GM19328 (cell line): ENCODE data around the gene RPS6KA2.
A peak's percentile ranks its signal among the peaks of the same experiment; 100 is the strongest.

Source experiments
- ATAC-seq: cut with Tn5 transposase; IDR thresholded peaks from one replicate; pipeline ENCODE4 v1.9.1; 2021; ENCODE audit warnings: mild to moderate bottlenecking, moderate library complexity; ENCODE audit not compliant: unreplicated experiment

Gene RPS6KA2

DNA sequence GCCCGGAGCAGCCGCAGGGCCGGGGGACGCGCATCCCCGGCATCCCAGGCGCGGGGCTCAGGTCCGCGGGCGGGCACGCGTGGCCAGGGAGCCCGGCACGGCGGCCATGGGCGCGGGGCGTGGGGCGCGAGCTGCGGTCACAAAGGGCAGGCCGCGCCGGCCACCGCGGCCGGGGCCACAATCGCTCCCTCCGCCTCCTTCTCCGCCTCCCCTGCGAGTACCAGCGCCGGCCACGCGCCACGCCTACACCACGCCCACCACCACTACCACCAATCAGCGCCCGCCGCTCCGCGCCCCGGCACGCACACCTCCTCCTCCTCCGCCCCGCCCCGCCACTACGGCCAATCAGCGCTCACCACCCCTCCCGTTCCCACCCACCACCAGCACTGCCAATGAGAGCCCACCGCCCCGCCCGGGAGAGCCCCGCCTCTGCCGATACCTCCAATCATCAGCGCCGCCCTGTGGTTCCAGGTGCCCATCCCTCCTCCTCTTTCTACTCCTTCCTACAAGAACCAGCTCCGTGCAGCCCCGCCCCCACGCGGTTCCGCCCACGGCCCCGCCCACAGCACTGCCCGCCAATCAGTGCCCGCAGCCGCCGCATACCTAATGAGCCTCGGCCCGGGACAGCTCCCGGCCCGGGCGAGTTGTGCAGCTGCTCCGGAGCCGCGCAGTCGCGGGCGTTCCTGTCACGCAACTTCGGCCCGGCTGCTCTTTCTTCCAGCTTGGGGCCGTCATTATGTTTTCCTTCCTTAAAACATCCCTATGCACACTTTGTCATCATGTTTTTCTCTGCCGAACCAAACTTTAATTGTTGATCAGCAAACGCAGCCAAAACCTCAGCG is at the start of gene RPS6KA2:
Gene RPS6KA2 (minus strand): TSS at position 219 of the 842 bp plus-strand sequence. CDS start 232 bp downstream, outside the sequence.
- ATAC-seq, result peak; percentile 90

DNA sequence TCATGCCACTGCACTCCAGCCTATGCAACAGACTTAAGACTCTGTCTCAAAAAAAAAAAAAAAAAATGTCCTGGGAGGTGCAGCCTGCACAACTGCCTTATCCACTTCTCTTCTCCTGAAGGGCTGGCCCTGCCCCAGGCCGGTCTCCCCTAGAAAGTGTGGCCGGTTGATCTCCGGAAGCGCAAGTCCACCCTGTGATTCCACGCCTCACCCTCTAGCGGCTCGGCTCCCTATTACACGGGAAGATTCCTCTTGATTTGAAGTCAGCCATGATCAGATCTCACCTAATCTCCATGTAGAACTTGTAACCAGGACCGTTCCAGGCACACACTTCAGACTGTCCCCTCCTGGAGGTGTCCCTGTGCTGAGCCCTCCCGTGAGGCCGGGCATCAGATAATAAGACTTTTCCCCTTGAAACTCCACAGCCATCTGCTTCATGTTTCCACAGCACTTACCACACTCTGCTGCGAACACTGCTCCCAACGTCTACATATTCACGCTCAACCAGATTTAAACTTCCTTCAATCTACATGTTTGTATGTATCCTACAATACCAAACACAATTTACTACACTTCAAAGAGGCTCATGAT is 49.3 kb upstream of the RPS6KA2 start:
- ATAC-seq, result no peak

DNA sequence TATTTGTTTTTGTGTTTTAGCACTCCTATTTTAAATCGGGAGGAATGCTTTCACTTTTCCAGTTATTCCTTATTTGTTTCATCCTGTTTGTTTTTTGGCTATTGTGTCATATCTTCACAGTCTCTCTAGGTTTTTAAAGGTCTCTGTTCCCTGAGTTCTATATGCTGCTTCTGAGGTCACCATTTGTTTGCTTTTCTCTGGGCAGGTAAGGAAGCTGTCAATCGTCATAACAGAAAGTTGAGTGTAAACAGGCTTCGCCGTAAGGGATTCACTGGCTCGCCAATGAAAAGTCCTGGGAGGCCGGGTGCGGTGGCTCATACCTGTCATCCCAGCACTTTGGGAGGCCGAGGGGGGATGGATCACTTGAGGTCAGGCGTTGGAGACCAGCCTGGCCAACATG is 48.7 kb upstream of the RPS6KA2 start:
- no peak for ATAC-seq

DNA sequence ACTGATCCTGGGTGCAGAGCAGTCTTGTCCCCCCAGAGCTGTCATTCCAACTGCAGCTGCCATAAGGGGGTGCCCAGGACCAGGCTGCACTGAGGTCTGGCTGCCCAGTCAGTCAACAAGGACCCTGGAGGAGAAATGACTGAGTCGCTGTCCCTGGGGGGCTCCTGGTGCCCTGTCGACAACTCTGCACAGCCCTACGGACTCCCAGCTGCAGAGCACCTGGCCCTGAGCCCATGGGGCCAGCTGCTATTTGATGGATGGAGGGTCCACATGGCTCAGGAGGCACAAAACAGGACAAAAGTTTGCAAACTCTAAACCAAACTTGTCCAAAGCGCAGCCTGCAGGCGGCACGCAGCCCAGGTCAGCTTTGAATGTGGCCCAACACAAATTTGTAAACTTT is 46.3 kb upstream of the RPS6KA2 start:
- ATAC-seq, result no peak

DNA sequence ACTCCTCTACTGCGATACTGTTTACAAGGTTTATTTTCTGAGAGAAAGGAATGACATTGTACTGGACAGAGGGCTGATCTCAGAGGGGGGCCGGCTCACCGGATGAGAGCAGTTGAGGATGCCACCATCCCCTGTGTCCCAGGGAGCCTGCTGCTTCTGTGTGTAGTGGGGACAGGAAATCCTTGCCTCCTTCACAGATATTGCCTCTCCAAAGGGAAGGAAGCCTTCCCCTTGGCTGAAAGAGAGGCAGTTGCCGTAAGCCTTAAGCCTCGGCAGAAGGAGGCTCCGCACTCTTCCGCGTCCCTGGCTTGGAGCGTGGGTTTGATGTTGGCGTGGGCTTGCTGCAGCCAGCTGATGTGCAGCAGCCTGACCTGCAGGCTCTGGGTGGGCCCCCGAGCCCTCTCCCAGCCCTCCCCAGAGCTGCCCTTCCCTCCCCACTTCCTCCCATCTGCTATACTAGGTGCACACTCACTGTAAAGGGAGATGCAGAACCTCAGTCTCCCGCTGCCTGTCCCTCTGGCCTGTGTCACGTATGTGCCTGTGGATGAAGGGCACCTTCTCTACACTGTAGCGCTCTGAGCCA is 45.7 kb upstream of the RPS6KA2 start:
- no peak for ATAC-seq

DNA sequence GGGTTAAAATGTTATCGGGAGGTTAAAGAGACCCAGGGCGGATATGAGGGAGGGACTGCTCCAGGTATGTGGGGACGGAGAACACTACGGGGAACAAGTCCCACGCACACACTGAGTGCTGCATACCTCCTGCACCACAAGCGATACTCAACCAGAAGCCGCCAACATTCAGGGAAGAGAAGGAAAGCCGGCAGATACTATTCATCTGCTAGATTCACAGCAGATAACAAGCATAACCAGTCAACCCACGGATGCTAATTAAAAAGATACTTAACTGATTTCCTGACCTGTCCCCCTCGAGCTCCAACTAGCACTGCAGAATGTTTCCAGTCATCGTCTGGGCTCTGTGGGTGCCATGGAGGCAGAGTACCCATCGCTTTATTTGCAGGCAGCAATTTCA is 45.1 kb upstream of the RPS6KA2 start:
- no peak for ATAC-seq

DNA sequence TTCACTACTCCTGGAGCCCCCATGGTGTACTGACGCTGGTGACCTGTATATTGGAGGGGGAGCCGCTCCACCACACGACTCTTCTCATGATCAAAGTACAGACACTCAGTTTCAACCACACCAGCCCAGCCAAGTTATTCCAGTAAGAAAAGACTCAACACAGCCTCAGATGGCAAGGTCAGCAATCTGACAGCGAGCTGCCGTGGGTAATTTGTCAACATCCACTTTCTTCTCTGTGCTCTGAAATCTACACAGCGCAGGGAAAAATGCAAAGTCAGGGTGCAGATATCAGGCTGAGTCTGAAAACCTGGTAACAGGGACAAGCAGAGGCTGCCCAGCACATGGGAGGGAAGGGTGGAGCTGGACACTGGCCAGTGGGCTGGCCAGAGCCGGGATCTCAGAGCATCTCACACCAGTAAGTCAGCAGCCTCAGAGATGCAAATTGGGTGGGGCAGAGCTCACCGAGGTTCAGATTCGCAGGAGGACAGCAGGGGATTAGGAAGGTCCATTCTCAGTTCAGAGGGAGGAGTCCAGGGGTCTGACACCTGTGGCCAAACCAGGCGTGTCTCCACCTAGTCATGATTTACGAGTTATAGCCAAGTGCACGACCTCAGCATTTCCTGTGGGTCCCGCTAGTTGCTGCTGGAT is 44.5 kb upstream of the RPS6KA2 start:
- no peak for ATAC-seq

DNA sequence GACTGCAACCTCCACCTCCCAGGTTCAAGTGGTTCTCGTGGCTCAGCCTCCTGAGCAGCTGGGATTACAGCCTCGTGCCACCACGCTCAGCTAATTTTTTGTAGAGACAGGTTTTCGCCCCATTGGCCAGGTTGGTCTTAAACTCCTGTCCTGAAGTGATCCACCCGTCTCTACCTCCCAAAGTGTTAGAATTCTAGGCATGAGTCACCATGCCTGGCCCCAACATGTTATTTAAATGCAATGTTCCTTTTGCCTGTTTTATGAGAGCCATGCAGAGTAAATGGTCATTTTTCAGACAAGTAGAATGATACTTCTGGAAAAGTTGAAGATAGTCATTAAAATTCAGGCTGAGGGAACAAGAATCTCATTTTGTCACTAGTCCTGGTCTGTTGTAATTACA is 43.8 kb upstream of the RPS6KA2 start:
- ATAC-seq, result no peak

DNA sequence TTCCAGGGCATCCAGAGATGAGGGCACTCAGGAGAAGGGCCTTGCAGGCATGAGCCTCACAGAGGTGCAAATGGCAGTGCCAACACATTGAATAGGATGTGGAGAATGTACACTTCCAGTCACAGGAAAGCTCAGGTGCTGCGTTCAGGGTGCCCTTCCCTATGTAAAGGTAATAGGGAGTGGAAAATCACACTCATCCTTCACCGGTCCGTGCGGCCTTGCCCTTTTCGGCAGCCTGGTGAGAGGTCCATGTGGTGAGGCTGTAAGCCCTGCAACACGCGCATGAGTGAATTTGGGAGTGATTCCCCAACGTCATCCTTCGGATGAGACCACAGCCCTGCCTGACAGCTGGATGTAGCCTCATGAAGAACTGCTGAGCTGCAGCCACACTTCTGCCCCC is 43.0 kb upstream of the RPS6KA2 start:
- no peak for ATAC-seq

DNA sequence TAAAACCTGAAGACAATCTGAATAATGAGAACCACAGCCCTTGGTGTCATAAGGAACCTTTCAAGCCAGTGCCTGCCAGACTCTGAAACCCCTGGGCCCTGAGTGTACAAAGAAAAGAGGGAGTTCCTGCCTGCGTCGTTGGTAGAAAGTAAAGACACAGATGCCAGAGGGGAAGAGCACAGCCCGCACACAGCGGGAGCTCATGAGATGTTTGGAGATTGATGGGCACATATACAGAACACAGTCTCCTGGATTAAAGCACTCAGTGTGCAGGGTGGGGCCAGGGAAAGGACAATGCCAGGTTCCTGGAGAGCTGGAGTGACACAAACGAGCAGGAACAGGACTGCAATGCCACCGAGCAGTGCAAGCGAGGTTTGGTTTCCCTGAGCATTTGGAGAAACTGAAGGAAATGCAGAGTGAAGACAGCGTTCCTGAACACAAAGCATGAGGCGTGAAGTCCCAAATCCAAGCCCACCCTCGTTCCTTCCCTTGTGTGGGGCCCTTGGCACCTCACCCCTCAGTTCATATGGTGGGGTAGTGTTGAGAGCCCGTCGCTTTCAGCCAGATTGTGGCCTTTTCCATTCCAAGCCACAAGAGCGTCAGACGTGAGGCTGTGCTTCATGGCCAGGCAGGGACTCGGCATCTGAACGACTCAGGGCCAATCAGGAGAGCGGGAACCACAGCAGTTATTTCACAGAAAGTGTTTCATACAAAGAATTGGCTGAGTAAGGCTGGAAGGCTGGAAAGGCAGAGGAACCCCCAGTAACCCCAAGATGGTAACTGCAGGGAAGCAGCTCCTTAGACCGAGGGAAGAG is 41.0 kb upstream of the RPS6KA2 start:
- no peak for ATAC-seq

DNA sequence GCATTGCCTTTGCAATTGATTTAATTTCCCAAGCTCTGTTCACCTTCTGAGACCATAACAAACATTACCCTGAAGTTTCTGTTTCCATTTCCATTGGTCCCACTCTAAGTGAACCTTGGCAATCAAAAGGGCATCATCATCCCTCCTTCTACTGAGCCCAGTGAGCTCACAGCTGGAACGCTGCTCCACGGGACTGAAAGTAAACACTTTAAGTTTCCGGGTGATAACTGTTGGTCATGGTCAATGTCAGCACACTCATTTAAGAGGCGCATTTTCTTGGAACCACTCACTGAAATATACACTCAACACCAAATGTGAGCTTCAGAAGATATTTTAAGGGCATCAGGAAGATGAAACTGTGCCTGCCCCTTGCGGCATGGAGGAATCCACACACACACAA is 37.1 kb upstream of the RPS6KA2 start:
- ATAC-seq, result no peak

DNA sequence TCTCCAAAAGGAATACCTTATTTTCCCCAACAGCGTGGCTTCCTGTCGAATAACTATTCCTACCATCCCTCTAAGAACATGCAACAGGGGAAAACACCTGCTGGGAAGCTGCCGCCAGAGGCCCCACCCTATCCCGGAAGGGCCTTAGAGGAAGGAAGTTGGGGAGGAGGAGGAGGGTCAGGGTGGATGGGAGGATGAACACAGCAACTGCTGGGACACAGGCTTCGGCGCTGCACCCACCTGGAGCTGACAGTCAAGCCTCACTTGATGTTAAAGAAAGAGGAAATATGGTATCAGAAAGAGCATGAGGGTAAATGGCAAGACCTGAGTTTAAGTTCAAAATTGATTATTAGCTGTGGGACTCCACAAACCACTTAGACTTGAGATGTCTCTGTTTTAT is 36.5 kb upstream of the RPS6KA2 start:
- no peak for ATAC-seq

DNA sequence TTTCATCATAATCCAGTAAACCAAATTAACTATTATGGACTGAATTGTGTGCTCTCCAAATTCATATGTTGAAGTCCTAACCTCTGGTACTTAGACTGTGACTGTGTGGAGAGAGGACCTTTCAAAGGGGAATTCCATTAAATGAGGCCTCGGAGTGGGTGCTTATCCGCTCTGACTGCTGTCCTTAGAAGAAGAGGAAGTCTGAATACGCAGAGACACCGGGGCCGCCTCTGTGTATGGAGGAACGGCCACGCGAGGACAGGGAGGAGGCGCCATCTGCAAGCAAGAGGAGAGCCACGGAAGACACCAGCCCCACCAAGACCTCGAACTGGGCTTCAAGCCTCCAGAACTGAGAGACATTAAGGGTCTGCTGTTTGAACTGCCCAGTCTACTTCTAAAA is 35.6 kb upstream of the RPS6KA2 start:
- ATAC-seq, result no peak

DNA sequence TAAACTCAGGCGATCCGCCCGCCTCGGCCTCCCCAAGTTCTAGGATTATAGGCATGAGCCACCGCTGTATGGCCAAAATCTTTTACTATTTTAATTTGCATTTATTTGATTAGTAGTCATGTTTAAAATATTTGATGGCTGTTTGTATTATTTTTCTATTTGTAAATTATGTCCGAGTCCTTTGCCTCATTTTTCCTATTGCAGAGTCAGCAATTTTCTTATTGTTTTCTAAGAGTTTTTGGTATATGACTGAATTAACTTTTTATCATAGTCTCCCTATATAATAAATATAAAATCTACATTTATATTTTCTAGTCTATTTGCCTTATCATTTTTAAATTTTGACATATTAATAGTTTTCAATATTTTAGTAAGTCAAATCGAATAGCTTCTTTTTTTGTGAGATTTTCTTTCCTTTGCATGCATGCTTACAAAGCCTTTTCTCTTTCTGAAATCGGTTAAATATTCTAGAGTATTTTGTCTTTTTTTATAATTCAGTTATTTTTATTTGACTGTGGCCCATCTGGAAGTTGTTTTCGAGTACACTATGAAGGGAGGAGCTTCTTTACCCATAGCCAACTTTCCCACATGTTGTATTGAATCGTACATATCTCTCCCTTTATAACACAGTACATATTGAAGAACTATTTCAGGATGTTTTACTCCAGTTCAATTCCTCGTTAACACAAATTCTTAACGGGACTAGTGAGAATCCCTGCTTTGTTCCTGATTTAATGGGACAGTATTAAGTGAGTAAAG is 34.5 kb upstream of the RPS6KA2 start:
- no peak for ATAC-seq

DNA sequence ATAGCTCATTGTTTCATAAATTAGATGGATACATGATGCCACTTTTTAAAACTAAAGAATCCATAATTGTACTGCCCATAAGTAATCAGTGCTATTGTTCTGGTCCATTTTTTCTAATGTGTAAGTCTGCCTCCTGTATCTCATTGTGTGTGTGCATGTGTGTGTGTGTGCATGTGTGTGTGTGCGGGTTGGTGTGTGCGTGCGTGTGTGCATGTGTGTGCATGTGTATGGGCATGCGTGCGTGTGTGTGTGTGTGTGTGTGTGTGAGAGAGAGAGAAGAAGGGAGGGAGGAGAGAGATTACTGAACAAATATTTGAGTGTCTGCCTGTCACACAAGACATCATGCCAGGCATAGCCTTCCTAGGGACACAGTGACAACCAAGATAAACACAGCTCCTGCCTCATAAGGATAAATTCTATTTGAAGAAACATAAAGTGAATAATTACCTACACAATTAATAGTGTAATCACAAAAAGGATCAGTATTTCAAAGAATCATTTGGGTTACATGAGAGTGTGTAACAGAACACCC is 33.2 kb upstream of the RPS6KA2 start:
- ATAC-seq, result no peak

DNA sequence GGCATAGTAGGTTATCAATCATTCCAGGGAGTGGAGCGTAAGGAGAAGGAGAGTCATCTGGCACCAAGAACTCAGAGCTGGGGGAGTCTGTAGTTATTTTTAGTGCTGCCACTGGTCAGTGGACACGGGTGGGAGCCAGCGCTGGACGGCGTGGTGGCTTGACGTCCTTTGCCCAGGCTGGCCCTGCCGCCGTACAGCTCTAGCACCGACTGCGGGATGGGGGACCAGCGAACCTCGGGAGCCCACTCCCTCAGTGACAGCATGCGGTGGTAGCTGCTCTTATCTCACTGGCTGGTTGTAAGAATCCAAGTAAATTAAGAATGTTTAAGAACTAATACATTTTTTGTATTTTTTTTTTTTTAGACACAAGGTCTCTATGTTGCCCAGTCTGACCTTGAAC is 32.5 kb upstream of the RPS6KA2 start:
- ATAC-seq, result no peak

DNA sequence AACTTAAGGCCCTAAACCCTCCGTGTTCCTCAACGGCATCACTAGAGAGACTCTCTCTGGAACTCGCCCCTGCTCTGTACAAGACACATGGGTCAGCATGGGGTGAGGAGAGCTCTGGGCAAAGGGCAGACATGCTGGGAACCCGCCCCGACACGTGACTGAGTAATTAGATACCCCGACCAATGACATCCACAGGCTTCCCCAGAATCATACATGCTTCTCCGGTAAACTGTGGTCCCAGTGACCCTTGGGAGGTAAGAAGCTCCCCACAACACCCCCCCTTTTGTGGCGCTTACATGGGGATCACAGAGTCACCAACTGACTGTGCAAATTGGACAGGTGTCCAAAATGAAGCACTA is 31.7 kb upstream of the RPS6KA2 start:
- ATAC-seq, result no peak

DNA sequence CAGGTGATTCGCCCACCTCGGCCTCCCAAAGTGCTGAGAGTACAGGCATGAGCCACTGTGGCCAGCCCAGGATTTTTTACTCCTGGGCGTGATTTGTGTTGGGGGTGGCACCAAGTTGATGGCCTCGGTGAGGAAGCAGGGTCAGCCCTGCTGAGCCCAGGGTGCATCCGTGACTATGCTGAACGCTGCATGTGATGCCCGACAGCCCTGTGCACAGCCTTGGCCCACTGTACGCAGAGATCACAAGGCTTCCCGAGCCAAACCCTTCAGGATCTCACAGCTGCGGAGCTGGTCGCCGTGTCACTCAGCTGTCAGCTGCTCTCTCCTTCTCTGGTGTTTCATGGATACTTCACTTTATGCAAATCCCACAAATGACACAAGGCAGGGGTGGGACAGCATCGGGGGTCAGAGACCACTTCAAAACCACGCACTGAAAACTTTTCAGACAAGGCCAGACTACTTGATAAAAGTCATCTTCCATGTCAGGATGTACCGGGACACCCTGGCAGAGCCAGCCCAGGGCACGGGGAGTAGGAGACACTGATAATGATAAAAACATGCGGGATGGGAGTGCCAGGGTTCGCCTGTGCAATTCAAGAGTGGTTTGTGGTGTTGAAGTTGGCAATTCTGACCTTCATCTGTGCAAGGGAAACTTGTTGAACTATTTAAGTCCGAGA is 31.2 kb upstream of the RPS6KA2 start:
- no peak for ATAC-seq

DNA sequence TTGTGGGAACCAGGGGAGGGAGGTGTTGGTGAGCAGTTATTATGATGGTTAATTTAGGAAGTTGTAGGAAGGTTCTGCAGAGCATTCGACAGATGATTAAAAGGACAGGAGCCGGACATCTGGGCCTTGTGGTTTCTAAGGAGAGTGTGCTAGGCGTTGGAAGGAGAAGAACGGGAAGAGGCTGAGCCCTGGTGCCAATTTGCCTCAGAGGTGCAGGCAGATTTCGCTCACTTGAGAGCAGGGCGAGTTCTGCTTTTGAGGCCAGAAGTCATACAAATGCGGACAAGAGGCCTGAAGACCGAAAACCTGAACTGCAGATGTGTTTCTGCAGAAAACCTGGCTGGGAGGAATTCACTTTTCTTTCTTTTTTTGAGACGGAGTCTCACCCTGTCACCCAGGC is 30.5 kb upstream of the RPS6KA2 start:
- ATAC-seq, result no peak
